HepG2 (cell line): ENCODE measurements around the gene RAB17. TPM values are rescaled to one million over a fixed set of nuclear protein-coding genes. Genes with fewer than 3 reads are reported as not detected.
A peak's percentile ranks its signal among the peaks of the same experiment; 100 is the strongest.

Experiments
- AGO1 ChIP-seq: fragments of 200-400 bp; formaldehyde crosslinking; IDR thresholded peaks from 2 replicates; pipeline ENCODE4 v1.6.1; 2017; ENCODE audit warnings: mild to moderate bottlenecking, low read depth, low read length, moderate library complexity; ENCODE audit not compliant: poor library complexity, severe bottlenecking
- FOXK2 ChIP-seq: fragments of 450-650 bp; IDR thresholded peaks from 2 replicates; pipeline ENCODE4 v1.6.1; 2016
- FOXP4 ChIP-seq: sonication (generic); formaldehyde crosslinking; IDR thresholded peaks from 2 replicates; pipeline ENCODE4 v1.4.0; 2020; ENCODE audit warnings: missing genetic modification reagents
- GABPA ChIP-seq, 2 experiments: IDR thresholded peaks; 2 replicates each; pipeline ENCODE4 v1.6.1; 2011 to 2016; ENCODE audit warnings: low read depth in 2 of 2, low read length in 1 of 2, missing biosample characterization in 1 of 2, missing genetic modification characterization in 1 of 2
- GPN1 ChIP-seq: sonication (generic); formaldehyde crosslinking; IDR thresholded peaks from 2 replicates; pipeline ENCODE4 v1.5.1; 2020; ENCODE audit warnings: missing genetic modification reagents, borderline replicate concordance
- IKZF1 ChIP-seq: fragments of 450-650 bp; IDR thresholded peaks from 2 replicates; pipeline ENCODE4 v1.7.1; 2016
- NFATC3 ChIP-seq: sonication (generic); formaldehyde crosslinking; IDR thresholded peaks from 2 replicates; pipeline ENCODE4 v1.5.1; 2020; ENCODE audit warnings: mild to moderate bottlenecking, missing genetic modification reagents
- PCBP1 ChIP-seq: fragments of 200-400 bp; formaldehyde crosslinking; IDR thresholded peaks from 2 replicates; pipeline ENCODE4 v1.6.1; 2017; ENCODE audit warnings: mild to moderate bottlenecking, low read depth, low read length, borderline replicate concordance
- POLR2A ChIP-seq, 2 experiments: IDR thresholded peaks; 2 replicates each; pipeline ENCODE4 v1.6.1; 2011; ENCODE audit warnings: low read depth in 2 of 2, low read length in 2 of 2, mild to moderate bottlenecking in 1 of 2, moderate library complexity in 1 of 2; ENCODE audit not compliant: insufficient read depth in 1 of 2
- RBM22 ChIP-seq: fragments of 200-400 bp; formaldehyde crosslinking; optimal IDR thresholded peaks from 2 replicates; pipeline ENCODE3; 2017; ENCODE audit warnings: mild to moderate bottlenecking, low read length, moderate library complexity
- SIX1 ChIP-seq: sonication (generic); formaldehyde crosslinking; IDR thresholded peaks from 2 replicates; pipeline ENCODE4 v1.4.0; 2020; ENCODE audit warnings: missing genetic modification reagents, borderline replicate concordance
- SOX6 ChIP-seq, 2 experiments: fragments of 450-650 bp in 1 of 2; sonication (generic) in 1 of 2; formaldehyde crosslinking in 1 of 2; IDR thresholded peaks; 2 replicates each; pipeline versions ENCODE4 v1.4.0 to v1.6.1; 2017 to 2020; ENCODE audit warnings: antibody characterized with exemption in 1 of 2, mild to moderate bottlenecking in 1 of 2, missing genetic modification reagents in 1 of 2
- SRSF1 ChIP-seq: fragments of 200-400 bp; formaldehyde crosslinking; optimal IDR thresholded peaks from 2 replicates; pipeline ENCODE3; 2017; ENCODE audit warnings: mild to moderate bottlenecking, low read depth, low read length, moderate library complexity
- YEATS4 ChIP-seq: sonication (generic); formaldehyde crosslinking; IDR thresholded peaks from 2 replicates; pipeline ENCODE4 v1.4.0; 2020; ENCODE audit warnings: missing genetic modification reagents, borderline replicate concordance
- ZNF251 ChIP-seq: sonication (generic); formaldehyde crosslinking; IDR thresholded peaks from 2 replicates; pipeline ENCODE4 v1.9.0; 2021; ENCODE audit warnings: mild to moderate bottlenecking, missing genetic modification reagents
- ZNF276 ChIP-seq: sonication (generic); formaldehyde crosslinking; IDR thresholded peaks from 2 replicates; pipeline ENCODE4 v1.4.0; 2020; ENCODE audit warnings: mild to moderate bottlenecking, low read depth, missing genetic modification reagents
- ZNF317 ChIP-seq: sonication (generic); formaldehyde crosslinking; IDR thresholded peaks from 2 replicates; pipeline ENCODE4 v1.5.0; 2020; ENCODE audit warnings: mild to moderate bottlenecking, missing genetic modification reagents
- ZNF512 ChIP-seq: sonication (generic); formaldehyde crosslinking; IDR thresholded peaks from 2 replicates; pipeline ENCODE4 v1.4.0; 2020; ENCODE audit warnings: mild to moderate bottlenecking, missing genetic modification reagents
- ZNF605 ChIP-seq: sonication (generic); formaldehyde crosslinking; IDR thresholded peaks from 2 replicates; pipeline ENCODE4 v1.8.0; 2022; ENCODE audit warnings: mild to moderate bottlenecking, missing genetic modification reagents
- ZNF784 ChIP-seq: sonication (generic); formaldehyde crosslinking; IDR thresholded peaks from 2 replicates; pipeline ENCODE4 v1.5.1; 2020; ENCODE audit warnings: missing genetic modification reagents, mild to moderate bottlenecking, borderline replicate concordance
- ZNF839 ChIP-seq: sonication (generic); formaldehyde crosslinking; IDR thresholded peaks from 2 replicates; pipeline ENCODE4 v1.4.0; 2020; ENCODE audit warnings: missing genetic modification reagents, mild to moderate bottlenecking, borderline replicate concordance
- polyA plus RNA-seq, 8 experiments: library from polyadenylated mRNA; depleted of rRNA in 3 of 8; stranded (reverse) in 7 of 8; unstranded in 1 of 8; fragments of >200 nt; fragmentation: Illumina TruSeq in 4 of 8; extraction: Trizol in 4 of 8; gene quantifications; 2 replicates each; pipeline versions ENCODE4 v1.2.1 to v1.2.3, GENCODE V29; 2011 to 2016; ENCODE audit warnings: low read depth in 4 of 8, missing spikeins in 1 of 8, mixed read lengths in 1 of 8; ENCODE audit not compliant: insufficient read depth in 1 of 8
- total RNA-seq, 5 experiments: library from RNA; depleted of rRNA; stranded (reverse); fragments of >200 nt; fragmentation: Illumina TruSeq; extraction: Trizol; gene quantifications; 2 replicates each; pipeline ENCODE4 v1.2.3, GENCODE V29; 2016; ENCODE audit warnings: low read depth in 1 of 5

RAB17 gene
- total and polyA plus RNA-seq, 2 of the 13 experiments (the other 11 are each of a cell fraction or from before 2014, with no cell fraction given): 68.0 to 124 TPM

- TF ChIP-seq FOXP4 (CRISPR knock-in tag) (peak; percentile 98), ZNF605 (peak; percentile 95), ZNF276 (no peak), SIX1 (CRISPR knock-in tag) (peak; percentile 85), ZNF251 (CRISPR knock-in tag) (no peak), YEATS4 (peak; percentile 62; the same call in 1 of the 2 replicates), SOX6 (IDR thresholded peaks at IDR 0.05) (no peak), SOX6 (CRISPR knock-in tag; IDR thresholded peaks at IDR 0.05) (peak; percentile 99), POLR2A (IDR thresholded peaks at IDR 0.05; ENCODE audit: insufficient read depth in 1 of 2, low read depth in 2 of 2, low read length in 2 of 2) (no peak), IKZF1 (no peak), ZNF784 (peak; percentile 74; the same call in 1 of the 2 replicates), GABPA (IDR thresholded peaks at IDR 0.05; ENCODE audit: low read depth, low read length) (no peak), GABPA (CRISPR knock-in tag; IDR thresholded peaks at IDR 0.05; ENCODE audit: low read depth) (peak; percentile 64), PCBP1 (no peak), NFATC3 (CRISPR knock-in tag) (0 out of 2 replicates have a peak, but pooled peaks have one; percentile 41), ZNF512 (CRISPR knock-in tag) (no peak), SRSF1 (no peak), FOXK2 (peak; percentile 82), AGO1 (no peak), ZNF839 (CRISPR knock-in tag) (no peak; the same call in 1 of the 2 replicates), RBM22 (peak; percentile 33), ZNF317 (CRISPR knock-in tag) (peak; percentile 82), GPN1 (CRISPR knock-in tag) (no peak)
Observed at GRCh38 chr2:237614151-237614720, 23.7 kb upstream of the RAB17 start (continued).
